Measurements from ENCODE around the gene MPZL1. TPM values are rescaled to one million over a fixed set of nuclear protein-coding genes. Genes with fewer than 3 reads are reported as not detected.
"Not testable (repeated sequence)": the region's sequence is repeated elsewhere in the genome, so short reads cannot be mapped to it uniquely, and the experiment has no call there.

MPZL1 gene
- polyA plus RNA-seq, 3 donors, result 23.1 to 63.6 (median 61.8) TPM

GRCh38 chr1:167803358-167804207 is 81.8 kb downstream of the MPZL1 start:
- peaks cover 19% of the 10 kb centered on the region for H3K4me1 Mint-ChIP-seq
- WGBS (ENCODE audit: insufficient coverage), result 6% methylated on average over 11 of the region's 12 CpGs
- Histone ChIP-seq H3K4me3 (replicated peaks in 1 of 3; ENCODE audit: low read depth in 2 of 3, low read length in 3 of 3) (no peak overlapping the region), H3K27me3 (ENCODE audit: control insufficient read depth in 2 of 2, insufficient read depth in 2 of 2, low read length in 2 of 2) (no peaks in the 10 kb centered on the region), H3K79me2 (ENCODE audit: insufficient read depth, low read length) (no peaks in the 10 kb centered on the region), H3K4me1 (ENCODE audit: control insufficient read depth in 1 of 2, insufficient read depth in 2 of 2, low read length in 2 of 2) (peaks cover 9 to 23% of the 10 kb centered on the region in 2 donors), H2AFZ (ENCODE audit: insufficient read depth, low read depth, low read length, poor library complexity, severe bottlenecking) (peak overlapping the region; percentile 46), H4K20me1 (ENCODE audit: insufficient read depth, low read length) (no peaks in the 10 kb centered on the region), H3K27ac (ENCODE audit: low read depth in 1 of 2, low read length in 2 of 2) (peak overlapping the region in 1 of 2 donors; percentile 34), H3K36me3 (replicated peaks in 1 of 2; ENCODE audit: control insufficient read depth in 1 of 2, insufficient read depth in 2 of 2, low read length in 2 of 2) (no peaks in the 10 kb centered on the region), H3K4me2 (replicated peaks; ENCODE audit: extremely low read depth, low read length, poor library complexity, severe bottlenecking) (peak overlapping the region; percentile 17), H3K9me3 (replicated peaks in 1 of 2; ENCODE audit: control insufficient read depth in 1 of 2, insufficient read depth in 1 of 2, low read length in 2 of 2) (no peaks in the 10 kb centered on the region), H3K9ac (ENCODE audit: insufficient read depth, low read length, poor library complexity, severe bottlenecking) (no peak overlapping the region)
- peak overlapping the region in 6 of 7 donors; percentile 20 to 80 (median 66) for H3K27ac Mint-ChIP-seq
- H3K4me3 Mint-ChIP-seq, result peak overlapping the region in 1 of 2 donors; percentile 71
- no peaks in the 10 kb centered on the region for H3K36me3 Mint-ChIP-seq
- DNase-seq, result peak; percentile 94 to 98 (median 96)
- peaks cover 0 to 5% (median 0%) of the 10 kb centered on the region in 3 donors for H3K27me3 Mint-ChIP-seq (ENCODE audit: low read depth in 3 of 3)
- intact Hi-C loops (cut with micrococcal nuclease), result loop anchor here (5.0 kb wide), 1 partner anchor 81 kb away; the partner anchor contains the start of gene MPZL1 (in 2 of the 2)
- H3K9me3 Mint-ChIP-seq, result peaks cover 0 to 1% (median 0%) of the 10 kb centered on the region in 7 donors
- peak; percentile 95 for TF ChIP-seq CTCF (IDR thresholded peaks at IDR 0.05)

GRCh38 chr1:167805041-167805556 is 83.3 kb downstream of the MPZL1 start:
- Histone ChIP-seq H3K36me3 (replicated peaks in 1 of 2; ENCODE audit: control insufficient read depth in 1 of 2, insufficient read depth in 2 of 2, low read length in 2 of 2) (no peaks in the 10 kb centered on the region), H3K4me2 (replicated peaks; ENCODE audit: extremely low read depth, low read length, poor library complexity, severe bottlenecking) (no peak overlapping the region), H3K4me3 (replicated peaks in 1 of 3; ENCODE audit: low read depth in 2 of 3, low read length in 3 of 3) (no peak overlapping the region), H3K27me3 (ENCODE audit: control insufficient read depth in 2 of 2, insufficient read depth in 2 of 2, low read length in 2 of 2) (no peaks in the 10 kb centered on the region), H4K20me1 (ENCODE audit: insufficient read depth, low read length) (no peaks in the 10 kb centered on the region), H2AFZ (ENCODE audit: insufficient read depth, low read depth, low read length, poor library complexity, severe bottlenecking) (peak overlapping the region; percentile 51), H3K79me2 (ENCODE audit: insufficient read depth, low read length) (no peaks in the 10 kb centered on the region), H3K27ac (ENCODE audit: low read depth in 1 of 2, low read length in 2 of 2) (no peak overlapping the region), H3K4me1 (ENCODE audit: control insufficient read depth in 1 of 2, insufficient read depth in 2 of 2, low read length in 2 of 2) (peaks cover 9 to 23% of the 10 kb centered on the region in 2 donors), H3K9me3 (replicated peaks in 1 of 2; ENCODE audit: control insufficient read depth in 1 of 2, insufficient read depth in 1 of 2, low read length in 2 of 2) (no peaks in the 10 kb centered on the region), H3K9ac (ENCODE audit: insufficient read depth, low read length, poor library complexity, severe bottlenecking) (no peak overlapping the region)
- intact Hi-C loops (cut with micrococcal nuclease), result no loop called here
- peaks cover 19% of the 10 kb centered on the region for H3K4me1 Mint-ChIP-seq
- no peak overlapping the region for H3K4me3 Mint-ChIP-seq
- H3K36me3 Mint-ChIP-seq, result no peaks in the 10 kb centered on the region
- no peak for DNase-seq
- no peak for TF ChIP-seq CTCF (IDR thresholded peaks at IDR 0.05)
- peaks cover 0 to 5% (median 0%) of the 10 kb centered on the region in 3 donors for H3K27me3 Mint-ChIP-seq (ENCODE audit: low read depth in 3 of 3)
- peaks cover 0 to 1% (median 0%) of the 10 kb centered on the region in 7 donors for H3K9me3 Mint-ChIP-seq
- WGBS (ENCODE audit: insufficient coverage), result no CpG with 5 or more reads among the region's 4 CpGs
- peak overlapping the region in 4 of 7 donors; percentile 22 to 69 (median 64) for H3K27ac Mint-ChIP-seq

GRCh38 chr1:167806235-167806634 is 84.5 kb downstream of the MPZL1 start:
- H3K27me3 Mint-ChIP-seq (ENCODE audit: low read depth in 3 of 3); H3K27me3 ChIP-seq (ENCODE audit: control insufficient read depth in 2 of 2, insufficient read depth in 2 of 2, low read length in 2 of 2); H3K36me3 Mint-ChIP-seq; H3K36me3 ChIP-seq (replicated peaks in 1 of 2; ENCODE audit: control insufficient read depth in 1 of 2, insufficient read depth in 2 of 2, low read length in 2 of 2); H2AFZ ChIP-seq (ENCODE audit: insufficient read depth, low read depth, low read length, poor library complexity, severe bottlenecking); H3K9me3 ChIP-seq (replicated peaks in 1 of 2; ENCODE audit: control insufficient read depth in 1 of 2, insufficient read depth in 1 of 2, low read length in 2 of 2); H3K4me3 ChIP-seq (replicated peaks in 1 of 3; ENCODE audit: low read depth in 2 of 3, low read length in 3 of 3); H3K9me3 Mint-ChIP-seq; intact Hi-C loops (cut with micrococcal nuclease); H3K4me3 Mint-ChIP-seq; H3K27ac ChIP-seq (ENCODE audit: low read depth in 1 of 2, low read length in 2 of 2); DNase-seq; H4K20me1 ChIP-seq (ENCODE audit: insufficient read depth, low read length); H3K9ac ChIP-seq (ENCODE audit: insufficient read depth, low read length, poor library complexity, severe bottlenecking); H3K79me2 ChIP-seq (ENCODE audit: insufficient read depth, low read length); H3K4me2 ChIP-seq (replicated peaks; ENCODE audit: extremely low read depth, low read length, poor library complexity, severe bottlenecking): not testable (repeated sequence)
- H3K27ac Mint-ChIP-seq, result peak overlapping the region in 1 of 7 donors; percentile 73
- H3K4me1 ChIP-seq (ENCODE audit: control insufficient read depth in 1 of 2, insufficient read depth in 2 of 2, low read length in 2 of 2), result peaks cover 9 to 23% of the 10 kb centered on the region in 2 donors
- H3K4me1 Mint-ChIP-seq, result peaks cover 19% of the 10 kb centered on the region
- 91% methylated on average over 18 of the region's 23 CpGs for WGBS (ENCODE audit: insufficient coverage)
